GM23248 (cell line): Measurements from ENCODE around the gene TUBB3.

Source experiments
- EZH2 ChIP-seq: fragments of 200-600 bp; sonication (generic); IDR thresholded peaks from 2 replicates; pipeline ENCODE4 v1.6.1; 2018; ENCODE audit warnings: antibody characterized with exemption, mild to moderate bottlenecking; ENCODE audit not compliant: insufficient read depth, poor library complexity, severe bottlenecking
- EZH2phosphoT487 ChIP-seq: fragments of 200-600 bp; sonication (generic); IDR thresholded peaks from 2 replicates; pipeline ENCODE4 v1.6.1; 2018; ENCODE audit warnings: antibody characterized with exemption, moderate library complexity, mild to moderate bottlenecking, low read depth; ENCODE audit not compliant: insufficient read depth

DNA sequence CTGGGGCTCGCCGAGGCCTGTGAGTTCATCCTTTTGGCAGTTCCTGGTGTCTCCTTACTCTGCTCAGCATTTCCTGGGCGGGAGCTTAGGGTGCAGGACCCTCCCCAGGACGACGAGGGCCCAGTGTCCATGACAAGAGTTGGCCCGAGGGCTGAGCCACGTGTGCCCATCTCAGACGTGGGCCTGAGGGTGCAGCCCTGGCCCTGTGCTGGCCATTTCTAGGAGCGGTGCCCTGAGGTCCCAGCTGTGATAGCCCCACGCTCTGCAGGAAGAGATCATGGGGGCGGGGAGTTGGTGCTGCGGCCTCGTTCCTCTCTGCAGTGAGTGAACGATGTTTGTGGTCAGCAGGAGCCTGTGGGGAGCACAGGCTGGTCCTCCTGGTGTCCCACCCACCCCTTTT is 10.5 kb upstream of the TUBB3 start:
- TF ChIP-seq EZH2, result no peak
- TF ChIP-seq EZH2phosphoT487, result no peak
